GM19468 (cell line): ENCODE results near the gene VEZT.

Experiments used
- ATAC-seq: cut with Tn5 transposase; IDR thresholded peaks from one replicate; pipeline ENCODE4 v1.9.1; 2021; ENCODE audit warnings: mild to moderate bottlenecking, moderate library complexity, moderate number of reproducible peaks; ENCODE audit not compliant: unreplicated experiment; ENCODE audit errors: extremely low read depth

The VEZT gene

DNA sequence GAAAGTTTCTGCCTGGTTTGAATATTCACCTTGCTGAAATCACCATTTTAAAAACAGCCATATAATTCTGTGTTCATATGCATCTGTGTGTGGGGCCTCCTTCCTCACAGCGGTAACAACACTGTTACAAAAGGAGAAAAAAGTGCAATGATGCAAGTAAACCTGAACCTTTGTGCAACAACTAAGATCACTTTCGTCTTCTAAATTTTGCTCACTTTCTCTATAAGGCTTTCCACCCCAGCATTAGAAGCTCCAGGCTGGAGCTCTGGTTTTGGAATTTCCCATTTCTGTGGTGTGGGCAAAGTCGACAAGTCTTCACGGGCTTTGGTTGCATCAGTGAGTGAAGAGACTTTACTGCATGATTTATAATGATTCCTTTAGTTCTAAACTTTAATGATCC lies 18.7 kb upstream of the VEZT start:
- no peak for ATAC-seq

DNA sequence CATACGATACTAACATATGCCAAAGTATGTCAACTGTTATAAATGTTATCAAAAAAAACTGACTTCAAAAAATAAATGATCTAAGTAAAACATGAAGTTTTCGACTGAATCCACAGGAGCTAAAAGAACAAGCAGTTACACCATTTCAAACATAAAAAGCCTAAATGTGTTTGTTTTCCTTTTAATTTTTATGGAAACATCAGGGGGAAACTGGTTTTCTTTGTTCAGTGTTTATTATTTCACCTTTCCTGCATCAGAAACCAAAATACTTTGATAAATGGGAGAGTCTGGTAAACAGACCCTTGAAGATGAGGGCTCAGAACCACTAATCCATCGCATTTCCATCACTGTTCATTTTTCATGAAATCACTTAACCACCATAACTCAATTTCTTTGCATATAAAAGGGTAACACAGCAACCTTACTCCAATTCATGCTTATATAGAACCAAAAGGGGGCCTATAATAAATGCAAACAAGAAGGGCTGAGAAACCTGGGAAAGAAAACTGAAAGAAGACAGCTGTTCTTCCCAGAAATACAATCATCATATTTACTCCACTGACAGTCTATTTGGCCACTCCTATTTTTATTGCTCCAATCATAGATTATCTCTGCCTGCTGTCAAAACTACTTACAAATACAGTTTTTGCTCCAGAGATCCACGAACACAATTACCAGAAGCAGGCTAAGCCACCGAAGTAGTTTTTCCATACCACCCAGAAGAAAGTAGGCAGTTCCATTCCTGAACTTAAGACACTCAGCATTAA lies 17.3 kb upstream of the VEZT start:
- no peak for ATAC-seq

DNA sequence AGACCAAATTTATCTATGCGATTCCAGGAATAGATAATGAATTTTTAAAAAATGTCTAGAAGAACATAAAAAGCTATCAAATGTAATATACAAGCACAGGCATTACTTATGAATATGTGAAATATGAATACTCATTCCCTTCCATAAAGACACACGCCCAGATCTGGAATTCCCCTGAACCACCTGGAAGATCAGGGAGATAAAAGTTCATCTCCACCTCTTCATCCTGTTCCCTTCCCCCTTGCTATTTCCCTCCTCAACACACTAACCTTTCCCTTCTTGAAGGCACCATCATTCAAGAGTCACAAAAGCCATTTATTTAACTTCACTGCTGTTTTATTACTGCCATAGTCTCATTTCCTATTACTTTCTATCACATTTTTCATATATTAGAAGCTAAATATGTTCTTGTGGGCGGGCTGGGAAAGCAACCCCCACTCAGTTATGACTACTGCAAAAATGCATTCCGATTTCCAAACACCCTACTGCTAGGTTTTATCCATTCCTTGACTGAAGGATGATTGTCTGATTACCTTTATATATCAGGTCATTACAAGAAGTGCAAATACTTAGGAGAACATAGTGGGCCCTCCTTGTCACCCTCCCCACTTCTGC lies 16.4 kb upstream of the VEZT start:
- no peak for ATAC-seq

DNA sequence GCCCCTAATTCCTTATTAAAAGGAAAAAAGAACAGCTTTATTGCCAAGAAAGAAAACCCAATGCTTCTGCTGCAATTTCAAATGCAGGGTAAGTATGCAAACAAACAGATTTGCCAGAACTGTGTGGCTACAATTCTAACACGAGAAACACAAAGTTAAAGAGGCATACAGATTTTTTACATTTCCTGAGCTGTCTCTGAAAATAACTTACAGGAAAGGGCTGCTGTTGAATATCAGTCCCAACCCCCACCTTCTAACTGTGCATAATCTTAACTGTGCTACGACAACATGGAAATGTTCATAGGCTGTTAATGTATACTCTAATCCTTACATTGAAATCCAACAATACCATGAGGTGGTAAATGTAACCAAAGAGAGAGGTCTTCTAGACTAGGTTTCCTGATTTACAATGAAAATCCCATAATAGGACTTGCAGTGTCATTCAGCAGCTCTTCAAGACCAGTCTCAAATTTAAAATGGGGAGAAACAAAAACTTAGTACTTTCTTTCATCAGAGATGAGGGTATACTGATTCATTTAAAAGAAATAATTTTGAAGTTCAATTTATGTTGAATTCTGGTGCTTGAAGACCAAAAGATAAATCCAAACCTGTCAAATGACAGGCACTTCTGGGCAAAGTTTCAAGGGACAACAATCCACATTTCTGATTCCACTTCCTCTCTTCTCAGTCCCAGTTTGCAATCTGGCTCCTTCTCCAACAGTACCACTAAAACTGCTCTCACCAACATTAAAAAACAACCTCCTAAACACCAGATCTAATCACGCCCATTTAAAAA lies 14.7 kb upstream of the VEZT start:
- no peak for ATAC-seq

DNA sequence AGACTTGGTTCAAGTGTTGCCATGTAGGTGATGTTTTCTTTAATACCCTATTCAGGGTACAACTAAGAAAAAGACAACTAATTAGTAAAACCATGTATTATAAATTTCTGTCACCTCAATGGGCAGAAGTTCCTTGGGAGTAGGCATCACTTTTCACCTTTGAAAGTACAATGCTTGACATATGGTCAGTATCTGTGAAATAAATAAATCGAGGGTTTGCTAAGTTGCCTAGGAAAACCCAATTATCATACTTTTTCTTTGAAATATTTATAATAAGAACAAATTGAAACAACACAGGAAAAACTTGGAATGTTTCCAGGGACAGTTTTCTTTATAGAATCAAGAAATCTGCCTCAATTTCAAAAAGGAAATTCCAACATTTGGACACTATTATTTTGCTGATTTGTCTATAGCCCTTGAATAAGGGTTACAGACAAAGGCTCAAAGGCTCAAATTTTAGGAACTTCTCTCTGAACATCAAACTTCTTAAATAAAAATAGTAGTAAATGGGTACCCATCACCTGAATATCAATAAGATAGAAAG lies 14.0 kb upstream of the VEZT start:
- no peak for ATAC-seq

DNA sequence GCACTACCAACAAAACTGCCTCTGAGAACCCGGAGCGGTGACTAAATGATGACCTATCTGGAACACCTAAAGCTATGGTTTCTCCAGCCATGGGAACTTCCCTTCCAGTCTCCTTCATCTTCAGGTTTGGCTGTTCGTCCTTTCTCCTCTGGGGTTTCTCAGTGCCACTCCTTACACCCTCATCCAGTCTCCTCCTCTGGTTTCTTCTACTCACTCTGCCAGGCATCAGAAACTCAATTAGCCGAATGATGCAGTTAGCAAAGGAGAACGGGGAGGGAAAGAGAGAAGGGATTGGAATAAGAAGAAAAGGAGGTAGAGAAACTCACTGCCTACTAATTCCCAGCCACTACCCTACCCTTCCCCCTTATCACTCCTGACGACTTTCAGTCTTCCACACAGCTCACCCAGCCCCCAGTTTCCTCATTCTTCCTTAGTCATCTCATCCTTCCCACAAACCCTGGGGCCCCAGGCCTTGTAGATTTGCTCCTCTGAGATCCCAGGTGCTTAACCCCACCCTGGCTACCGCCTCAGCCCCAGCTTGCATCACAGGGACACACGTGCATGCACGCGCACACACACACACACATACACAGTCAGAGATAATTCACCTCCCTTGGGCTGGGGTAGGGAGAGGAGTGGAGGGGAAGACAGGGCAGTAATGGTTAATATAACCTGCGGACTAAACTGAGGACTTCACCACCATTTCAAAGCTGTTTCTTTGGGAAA lies 13.3 kb upstream of the VEZT start:
- no peak for ATAC-seq

DNA sequence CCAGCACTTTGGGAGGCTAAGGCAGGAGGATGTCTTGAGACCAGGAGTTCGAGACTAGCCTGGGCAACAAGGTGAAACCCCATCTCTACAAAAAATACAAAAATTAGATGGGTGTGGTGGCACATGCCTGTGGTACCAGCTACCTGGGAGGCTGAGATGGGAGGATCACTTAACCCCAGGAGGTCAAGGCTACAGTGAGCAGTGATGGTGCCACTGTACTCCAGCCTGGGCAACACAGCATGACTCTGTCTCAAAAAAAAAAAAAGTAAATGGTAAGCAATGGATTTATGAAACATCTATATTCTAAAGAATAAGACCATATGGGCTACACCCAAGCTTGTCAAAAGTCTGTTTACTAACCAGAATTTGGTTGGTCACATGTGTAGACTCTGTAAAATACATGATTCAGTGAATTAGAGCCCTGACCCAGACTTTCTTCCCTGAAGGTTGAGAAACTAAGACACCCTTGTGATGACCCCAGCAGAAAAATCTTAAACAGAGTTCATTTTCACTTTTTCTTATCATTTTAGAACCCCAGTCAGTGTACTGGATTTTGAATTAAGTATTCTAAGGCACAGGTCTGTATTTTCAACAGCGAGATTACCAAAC lies 12.5 kb upstream of the VEZT start:
- no peak for ATAC-seq

DNA sequence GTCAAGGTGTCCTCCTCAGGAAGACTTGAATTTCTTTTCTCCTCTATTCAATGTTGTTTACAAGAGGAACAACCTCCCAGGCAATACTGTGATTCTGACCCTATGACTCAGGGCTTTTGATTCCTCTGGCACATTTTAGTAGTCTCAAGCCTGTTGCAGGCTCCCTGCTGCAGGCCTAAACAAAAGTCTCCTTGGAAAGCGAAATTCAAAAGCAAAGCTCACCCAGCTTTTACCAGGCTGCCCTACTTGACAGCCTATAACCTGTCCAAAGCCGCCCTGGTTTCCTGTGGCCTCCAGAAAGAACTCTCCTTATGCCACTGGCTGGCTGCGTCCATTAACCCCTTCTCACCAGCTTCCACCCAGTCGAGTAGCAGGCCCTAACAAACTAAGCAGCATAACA lies 11.9 kb upstream of the VEZT start:
- no peak for ATAC-seq

DNA sequence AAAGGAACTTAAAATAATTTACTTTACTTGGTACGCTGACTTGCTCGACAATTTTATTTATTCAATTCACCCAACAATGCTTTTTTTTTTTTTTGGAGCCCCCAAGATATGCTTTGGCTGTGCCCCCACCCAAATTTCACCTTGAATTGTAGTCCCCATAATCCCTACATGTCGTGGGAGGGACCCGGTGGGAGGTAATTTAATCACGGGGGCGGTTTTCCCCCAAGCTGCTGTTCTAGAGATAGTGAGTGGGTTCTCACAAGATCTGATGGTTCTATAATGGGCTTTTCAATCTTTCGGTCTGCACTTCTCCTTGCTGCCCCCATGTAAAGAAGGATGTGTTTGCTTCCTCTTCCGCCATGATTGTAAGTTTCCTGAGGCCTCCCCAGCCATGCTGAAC lies 10.7 kb upstream of the VEZT start:
- ATAC-seq = no peak

DNA sequence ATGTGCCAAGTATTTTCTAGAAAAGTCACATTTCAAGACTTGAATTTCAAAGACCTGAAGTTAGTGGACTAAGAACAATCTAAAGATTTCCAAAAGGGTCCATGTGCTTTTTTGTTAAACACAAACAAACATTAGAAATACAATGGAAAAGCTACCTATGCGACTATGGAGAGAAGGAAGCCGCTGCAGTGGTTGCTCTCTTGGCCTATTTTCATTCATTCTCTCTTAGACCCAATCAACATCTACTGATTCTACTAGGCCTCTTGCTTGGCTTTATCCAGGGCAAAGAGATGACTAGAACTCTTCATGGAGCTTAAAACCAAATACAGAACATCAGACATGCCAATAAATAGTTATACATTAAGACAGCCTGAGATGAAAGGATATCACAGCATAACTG lies 10.2 kb upstream of the VEZT start:
- ATAC-seq = no peak

DNA sequence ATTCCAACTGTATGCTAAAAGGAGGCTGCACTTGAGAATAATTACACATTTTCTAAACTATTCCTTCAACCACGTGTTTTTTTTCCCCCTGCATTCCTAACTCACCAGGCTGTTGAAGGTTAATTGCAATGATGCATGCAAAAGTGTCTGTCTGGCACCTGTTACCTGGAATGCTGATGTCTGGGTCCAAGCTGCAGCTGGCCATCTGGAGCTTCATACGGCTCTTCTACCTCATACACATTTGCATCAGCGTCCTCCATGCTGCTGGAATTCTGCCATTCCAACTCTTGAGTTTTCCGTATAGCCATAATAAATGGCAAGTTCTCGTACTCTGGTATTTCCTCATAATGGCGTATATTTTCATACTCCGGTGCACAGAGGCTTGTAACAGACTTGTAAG lies 8.9 kb upstream of the VEZT start:
- ATAC-seq = no peak

DNA sequence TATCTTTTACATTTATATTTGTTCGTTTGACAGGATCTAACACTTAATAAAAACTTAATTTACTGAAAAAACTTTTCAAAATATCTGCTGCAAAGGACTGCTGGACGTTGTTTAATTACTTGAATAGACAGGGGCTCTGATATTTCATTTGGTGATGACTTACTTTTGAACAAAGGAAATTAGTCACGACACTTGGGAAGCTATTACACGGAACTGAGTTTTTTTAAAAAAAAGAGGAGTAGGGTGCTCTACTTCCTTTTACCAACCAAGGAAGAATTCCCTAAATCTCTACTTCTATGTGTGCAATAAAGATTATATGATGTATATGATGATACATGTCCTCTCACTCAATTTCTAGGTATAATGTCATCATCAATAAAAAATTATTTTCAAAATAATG lies 5.0 kb upstream of the VEZT start:
- ATAC-seq = no peak

DNA sequence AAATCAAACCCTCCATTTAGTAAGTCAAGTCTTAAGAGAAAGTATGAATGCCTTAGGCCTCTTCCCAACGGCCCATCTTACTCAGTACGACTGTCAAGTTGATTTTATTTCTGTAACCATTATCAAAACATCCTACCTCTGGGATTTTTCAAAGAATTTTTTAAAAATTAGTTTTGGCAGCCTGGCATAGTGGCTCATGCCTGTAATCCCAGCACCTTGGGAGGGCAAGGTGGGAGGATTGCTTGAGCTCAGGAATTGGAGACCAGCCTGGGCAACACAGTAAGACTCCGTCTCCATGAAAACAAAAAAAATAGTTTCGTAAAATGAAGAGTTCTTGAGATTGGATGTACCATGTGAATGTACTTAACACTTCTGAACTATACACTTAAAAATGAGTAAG lies 4.5 kb upstream of the VEZT start:
- no peak for ATAC-seq

DNA sequence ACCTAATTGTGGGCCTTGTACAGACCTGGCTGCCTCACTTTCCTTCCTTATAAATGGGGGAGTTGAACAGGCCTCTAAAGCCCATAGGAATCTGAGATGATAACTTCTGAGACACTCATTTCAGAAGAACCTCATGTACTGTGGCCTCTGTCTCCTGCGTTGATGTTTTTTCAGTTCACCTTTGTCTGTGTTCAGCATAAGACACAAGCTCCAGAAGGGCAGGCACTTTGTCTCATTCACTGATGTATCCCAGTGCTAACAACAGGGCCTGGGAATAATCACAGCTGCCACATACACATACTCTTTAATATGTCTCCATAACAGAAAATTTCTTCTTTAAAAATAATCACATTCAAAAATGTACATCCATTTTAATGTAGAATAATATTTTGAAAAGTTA lies 3.7 kb upstream of the VEZT start:
- no peak for ATAC-seq

DNA sequence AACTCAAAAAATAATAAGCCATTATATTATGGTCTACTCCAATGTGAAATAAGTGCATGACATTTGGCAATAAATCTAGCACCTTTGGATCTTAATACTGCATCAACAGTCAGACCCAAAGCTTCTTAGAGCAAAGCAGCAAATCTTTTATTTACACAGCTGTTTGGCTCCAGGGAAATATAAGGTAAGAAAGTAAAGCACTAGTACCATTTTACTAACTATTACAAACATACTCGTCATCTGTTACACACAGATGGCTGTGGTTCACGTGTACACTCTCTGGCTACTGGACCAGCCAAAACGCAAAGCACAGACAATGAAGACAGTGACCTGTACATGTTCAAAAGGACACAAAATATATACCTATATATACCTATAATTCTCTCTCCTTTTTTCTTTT lies 3.1 kb upstream of the VEZT start:
- ATAC-seq = no peak

DNA sequence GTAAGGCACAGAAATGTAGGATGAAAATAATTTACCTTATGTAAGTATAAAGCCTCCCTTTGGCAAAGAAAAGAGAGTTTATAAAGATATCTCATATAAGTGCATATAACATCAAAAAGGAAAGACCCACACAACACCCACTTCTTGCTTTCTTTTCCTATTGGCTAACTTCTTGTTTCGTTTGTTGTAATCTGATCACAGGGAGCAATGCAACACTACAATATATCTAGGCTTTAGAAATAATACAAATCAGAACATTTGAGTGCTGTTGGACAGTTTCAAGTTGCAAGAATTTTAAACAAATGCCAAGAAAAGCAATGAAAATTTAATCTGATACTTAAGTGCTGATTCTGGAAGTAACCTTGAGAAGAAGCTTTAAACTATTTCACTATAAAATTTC lies 1.7 kb upstream of the VEZT start:
- no peak for ATAC-seq

DNA sequence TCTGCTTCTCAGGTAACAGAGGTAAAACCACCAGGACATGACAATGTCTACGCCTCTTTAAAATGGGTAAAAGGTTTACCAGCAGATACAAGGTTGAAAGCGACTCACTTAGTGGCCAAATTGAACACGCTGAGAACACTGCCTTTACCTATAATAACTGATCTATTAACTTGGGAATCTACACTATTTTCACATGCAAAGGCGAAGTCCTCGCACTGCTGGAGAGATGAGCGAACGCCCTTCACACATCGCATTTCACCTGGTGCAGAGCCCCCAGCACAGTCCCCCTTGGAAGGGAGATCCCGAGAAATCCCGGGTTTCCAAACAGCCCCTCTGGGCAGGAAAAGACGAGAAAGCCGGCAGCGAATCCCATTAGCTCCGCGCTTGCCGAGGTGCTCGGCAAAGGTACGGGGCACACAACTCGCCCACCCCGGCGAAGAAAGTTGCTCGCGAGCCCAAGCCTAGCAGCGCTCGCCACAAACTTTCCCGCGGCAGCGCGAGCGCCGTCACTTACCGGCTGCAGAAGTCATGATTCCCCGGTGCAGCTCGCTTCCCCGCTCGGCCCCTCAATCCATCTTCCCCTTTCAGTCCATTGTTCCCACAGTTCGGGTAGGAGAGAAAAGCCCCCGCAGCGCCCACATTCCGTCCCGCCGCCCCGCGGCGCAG lies 763 bp upstream of the VEZT start:
- ATAC-seq = peak; percentile 6

DNA sequence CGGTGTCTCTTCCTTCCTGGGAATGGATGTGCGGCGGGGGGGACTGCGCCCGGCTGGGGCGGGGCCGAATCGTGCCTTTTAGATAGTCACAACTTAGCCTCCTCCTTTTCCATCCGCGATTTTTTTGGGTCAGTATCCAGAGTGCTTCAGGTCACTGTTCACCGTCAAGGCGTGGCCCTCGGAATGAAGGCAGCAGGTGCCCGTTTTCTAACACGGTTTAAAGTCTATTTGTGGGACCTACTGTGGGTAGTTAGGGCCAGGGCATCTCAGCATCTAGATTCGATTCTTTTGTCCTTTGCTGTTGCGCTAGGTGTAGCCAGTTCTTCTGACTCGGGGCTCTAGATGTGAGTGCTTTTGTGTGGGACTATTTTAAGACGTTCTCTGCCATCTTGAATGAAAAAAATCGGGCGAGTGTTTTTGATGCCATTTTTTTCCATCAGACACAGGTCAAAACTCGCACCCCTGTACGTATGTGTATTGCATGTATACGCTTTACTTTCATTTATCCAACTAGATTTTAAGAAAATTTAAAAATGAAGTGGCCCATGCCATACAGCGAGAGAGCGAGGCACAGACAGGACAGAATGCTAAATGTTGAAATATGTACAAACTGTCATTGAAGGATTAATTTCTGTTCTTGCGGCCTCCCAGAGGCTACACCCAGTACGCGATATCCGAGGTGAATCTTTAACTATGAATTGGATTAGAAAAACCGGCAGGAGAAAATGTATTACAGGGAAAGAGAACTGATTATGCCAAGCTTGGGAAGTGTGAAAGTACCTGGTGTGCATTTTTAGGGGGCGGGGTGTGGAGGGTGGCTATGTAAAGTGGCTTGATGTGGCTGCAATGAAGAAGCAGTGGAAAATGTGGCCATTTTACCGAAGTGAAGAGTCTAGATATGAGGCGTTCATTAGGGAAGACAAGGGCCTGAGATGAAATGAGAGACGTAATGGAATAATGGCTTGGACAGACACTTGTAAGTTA lies 835 bp downstream of the VEZT start:
- no peak for ATAC-seq
